Measurements from ENCODE around the gene ZNF836. TPM values are rescaled to one million over a fixed set of nuclear protein-coding genes. Genes with fewer than 3 reads are reported as not detected.

The ZNF836 gene
- total and polyA plus RNA-seq, 9 of the 15 experiments (the other 6 are each of a cell fraction or from before 2014, with no cell fraction given), result 0.24 to 0.69 (median 0.64) TPM; not detected in 2

GRCh38 chr19:52139252-52140031 lies 32.0 kb downstream of the ZNF836 start, which contains the start of gene ZNF616 (continued):
- TF ChIP-seq SAP30 (IDR thresholded peaks at IDR 0.05; ENCODE audit: borderline replicate concordance, insufficient read depth, low read depth, low read length, poor library complexity, severe bottlenecking) (peak; percentile 61), C11orf30 (IDR thresholded peaks at IDR 0.05; ENCODE audit: low read depth) (peak; percentile 55), COPS2 (conservative IDR thresholded peaks at IDR 0.05) (no peak), BRD4 (IDR thresholded peaks at IDR 0.05) (peak; percentile 66; the same call in 1 of the 2 replicates), MAFF (IDR thresholded peaks at IDR 0.05; ENCODE audit: low read length) (no peak), SMARCA4 (IDR thresholded peaks at IDR 0.05) (peak; percentile 39; the same call in 1 of the 2 replicates), RB1 (IDR thresholded peaks at IDR 0.05; ENCODE audit: low read depth) (peak; percentile 67; the same call in 1 of the 2 replicates), CEBPG (CRISPR knock-in tag; IDR thresholded peaks at IDR 0.05) (no peak), CEBPG (tag; conservative IDR thresholded peaks at IDR 0.05 in 1 of 2, IDR thresholded peaks at IDR 0.05 in 1 of 2) (peak in 1 of 2 experiments; percentile 43; a peak in 1 of 4 replicates), NCOA2 (IDR thresholded peaks at IDR 0.05; ENCODE audit: partially characterized antibody in 2 of 2) (no peak), ADNP (tag; IDR thresholded peaks at IDR 0.05) (no peak), TRIM28 (IDR thresholded peaks at IDR 0.05) (peak; percentile 70; the same call in 1 of the 2 replicates), TARDBP (IDR thresholded peaks at IDR 0.05) (no peak), ELF2 (CRISPR knock-in tag; IDR thresholded peaks at IDR 0.05) (peak; percentile 74), THAP12 (CRISPR knock-in tag; IDR thresholded peaks at IDR 0.05) (0 out of 2 replicates have a peak, but pooled peaks have one; percentile 10), ZNF740 (CRISPR knock-in tag; IDR thresholded peaks at IDR 0.05) (no peak), ZNF740 (tag; IDR thresholded peaks at IDR 0.05) (no peak), BRD9 (IDR thresholded peaks at IDR 0.05; ENCODE audit: low read depth, partially characterized antibody) (peak; percentile 92), NRF1 (conservative IDR thresholded peaks at IDR 0.05 in 1 of 2, IDR thresholded peaks at IDR 0.05 in 1 of 2) (peak; percentile 34 to 47; a peak in 2 of 4 replicates), NCOA4 (IDR thresholded peaks at IDR 0.05; ENCODE audit: partially characterized antibody) (no peak), ZNF511 (CRISPR knock-in tag; IDR thresholded peaks at IDR 0.05) (peak; percentile 41; the same call in 1 of the 2 replicates), IRF2 (CRISPR knock-in tag; IDR thresholded peaks at IDR 0.05) (no peak), WHSC1 (IDR thresholded peaks at IDR 0.05; ENCODE audit: low read length) (no peak), TRIM24 (IDR thresholded peaks at IDR 0.05) (peak in 1 of 2 experiments; percentile 87; a peak in 2 of 4 replicates), TFAP4 (CRISPR knock-in tag; IDR thresholded peaks at IDR 0.05; ENCODE audit: borderline replicate concordance) (peak; percentile 15; the same call in 1 of the 2 replicates)

Measured in K562 (cell line).